Measurements from ENCODE around the gene ALPK1.

DNA sequence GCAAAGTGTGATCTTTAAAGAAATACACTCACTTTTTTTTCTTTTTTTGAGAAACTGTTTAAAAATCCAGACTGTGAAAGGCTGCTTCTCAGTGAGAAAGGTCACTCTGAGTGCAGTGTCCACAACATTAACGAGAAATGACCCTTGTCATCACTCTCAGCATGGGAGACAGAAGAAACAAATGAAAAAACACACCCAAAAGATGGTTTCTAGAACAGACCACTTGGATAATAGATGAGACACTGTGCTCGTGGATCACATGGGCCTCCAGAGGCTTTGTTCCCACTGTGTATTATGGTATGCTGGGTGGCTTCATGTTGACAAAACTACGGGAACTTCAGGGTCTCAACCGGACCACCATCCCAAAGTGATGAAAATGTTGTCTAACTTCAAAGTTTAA lies 153.9 kb downstream of the ALPK1 start:
- TF ChIP-seq TAF1 (IDR thresholded peaks at IDR 0.05; ENCODE audit: low read depth), result no peak
- no peak for TF ChIP-seq TCF12 (IDR thresholded peaks at IDR 0.05; ENCODE audit: low read depth)
- TF ChIP-seq ZBTB7A (IDR thresholded peaks at IDR 0.05; ENCODE audit: low read depth), result no peak
- no peak for TF ChIP-seq EP300 (IDR thresholded peaks at IDR 0.05; ENCODE audit: borderline replicate concordance)
- TF ChIP-seq RAD21 (IDR thresholded peaks at IDR 0.05; ENCODE audit: low read depth), result no peak
- no peak for TF ChIP-seq EGR1 (IDR thresholded peaks at IDR 0.05)
- TF ChIP-seq, protein P1, sequence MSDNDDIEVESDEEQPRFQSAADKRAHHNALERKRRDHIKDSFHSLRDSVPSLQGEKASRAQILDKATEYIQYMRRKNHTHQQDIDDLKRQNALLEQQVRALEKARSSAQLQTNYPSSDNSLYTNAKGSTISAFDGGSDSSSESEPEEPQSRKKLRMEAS (IDR thresholded peaks at IDR 0.05), result no peak
- TF ChIP-seq YY1 (IDR thresholded peaks at IDR 0.05; ENCODE audit: low read depth), result no peak
- TF ChIP-seq CEBPB (IDR thresholded peaks at IDR 0.05), result no peak

Data from Ishikawa (cell line).